ENCODE results near the gene STARD3. TPM values are rescaled to one million over a fixed set of nuclear protein-coding genes. Genes with fewer than 3 reads are reported as not detected.

The STARD3 gene
- total and polyA plus RNA-seq, 4 experiments from 2014 or later, result 42.2 to 110 (median 73.8) TPM

GRCh38 chr17:39600288-39600996 lies 36.5 kb upstream of the STARD3 start:
- H3K4me1 Mint-ChIP-seq, result peaks cover 17 to 70% (median 28%) of the 10 kb centered on the region in 4 donors
- no peaks in the 10 kb centered on the region for H3K9me3 ChIP-seq (ENCODE audit: control insufficient read depth in 1 of 2, low read length in 2 of 2)
- H3K27me3 Mint-ChIP-seq, result peaks cover 69 to 72% of the 10 kb centered on the region in 2 donors
- H3K36me3 ChIP-seq (ENCODE audit: insufficient read depth, low read length), result no peaks in the 10 kb centered on the region
- H3K4me1 ChIP-seq (ENCODE audit: insufficient read depth, low read length), result peaks cover 50% of the 10 kb centered on the region
- H3K27ac Mint-ChIP-seq, result peak overlapping the region in 1 of 7 donors; percentile 9
- H3K27me3 ChIP-seq (ENCODE audit: insufficient read depth, low read length), result peaks cover 75% of the 10 kb centered on the region
- peaks cover 0 to 2% (median 0%) of the 10 kb centered on the region in 8 donors for H3K9me3 Mint-ChIP-seq
- no peak overlapping the region for H3K27ac ChIP-seq (ENCODE audit: low read depth, low read length)
- DNase-seq, result no peak
- ChIA-PET CTCF (ENCODE audit: partially characterized antibody) (interaction anchor here (2.6 kb wide), 1 partner anchor 21 kb away, joined by 9 read pairs; no protein-coding TSS in a partner anchor), POLR2A (ENCODE audit: partially characterized antibody) (interaction anchor here (0.7 kb wide), 1 partner anchor 10 kb away, joined by 3 read pairs; no protein-coding TSS in a partner anchor)
- intact Hi-C loops (cut with micrococcal nuclease), result no loop called here
- H3K4me3 ChIP-seq (ENCODE audit: low read length in 2 of 2), result no peak overlapping the region
- peak overlapping the region in 1 of 8 donors; percentile 6 for H3K4me3 Mint-ChIP-seq
- no peaks in the 10 kb centered on the region for H3K36me3 Mint-ChIP-seq

DNA sequence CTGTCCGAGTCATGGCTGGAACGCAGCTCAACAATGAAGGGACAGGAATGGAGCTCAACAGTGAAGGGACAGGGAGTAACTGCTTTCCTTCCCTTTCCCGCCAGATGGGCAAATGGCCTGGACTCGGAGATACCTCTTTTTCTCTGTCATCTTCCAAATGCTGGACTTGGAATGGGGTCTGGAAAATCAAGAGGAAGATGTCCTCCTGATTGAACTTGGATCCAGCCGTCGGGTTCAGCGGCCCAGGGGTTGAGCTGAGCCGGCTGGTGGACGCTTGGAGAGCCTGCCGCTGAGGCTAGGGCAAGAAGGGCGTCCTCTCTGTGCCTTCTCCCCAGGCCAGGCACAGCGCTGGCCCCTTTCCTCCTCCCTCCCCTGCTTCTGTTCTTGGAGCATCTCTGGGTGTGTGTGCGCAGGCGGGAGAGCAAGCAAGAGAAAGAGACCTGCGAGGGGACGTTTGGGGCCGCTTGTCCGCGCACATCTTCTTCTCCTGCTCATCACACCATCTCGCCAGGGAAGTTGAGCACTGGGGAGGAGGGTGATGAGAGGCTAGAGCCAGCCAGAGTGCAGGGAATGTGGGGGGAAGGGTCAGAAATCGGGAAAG lies 35.8 kb upstream of the STARD3 start:
- H3K9me3 Mint-ChIP-seq, result peaks cover 0 to 2% (median 0%) of the 10 kb centered on the region in 8 donors
- Histone ChIP-seq H3K27me3 (ENCODE audit: insufficient read depth, low read length) (peaks cover 78% of the 10 kb centered on the region), H3K9me3 (ENCODE audit: control insufficient read depth in 1 of 2, low read length in 2 of 2) (no peaks in the 10 kb centered on the region), H3K36me3 (ENCODE audit: insufficient read depth, low read length) (no peaks in the 10 kb centered on the region), H3K4me3 (ENCODE audit: low read length in 2 of 2) (no peak overlapping the region), H3K27ac (ENCODE audit: low read depth, low read length) (no peak overlapping the region), H3K4me1 (ENCODE audit: insufficient read depth, low read length) (peaks cover 55% of the 10 kb centered on the region)
- peaks cover 15 to 68% (median 31%) of the 10 kb centered on the region in 4 donors for H3K4me1 Mint-ChIP-seq
- intact Hi-C loops (cut with micrococcal nuclease), result no loop called here
- no peak overlapping the region for H3K4me3 Mint-ChIP-seq
- ChIA-PET POLR2A (ENCODE audit: partially characterized antibody) (interaction anchor here (0.7 kb wide), 1 partner anchor 11 kb away, joined by 3 read pairs; no protein-coding TSS in a partner anchor), CTCF (ENCODE audit: partially characterized antibody) (interaction anchor here (2.6 kb wide), 1 partner anchor 20 kb away, joined by 9 read pairs; no protein-coding TSS in a partner anchor)
- H3K36me3 Mint-ChIP-seq, result no peaks in the 10 kb centered on the region
- peak overlapping the region in 1 of 7 donors; percentile 8 for H3K27ac Mint-ChIP-seq
- no peak for DNase-seq
- H3K27me3 Mint-ChIP-seq, result peaks cover 65 to 66% of the 10 kb centered on the region in 2 donors

GRCh38 chr17:39601758-39602532 lies 35.0 kb upstream of the STARD3 start:
- intact Hi-C loops (cut with micrococcal nuclease), result no loop called here
- Mint-ChIP-seq H3K9me3 (peaks cover 0 to 2% (median 0%) of the 10 kb centered on the region in 8 donors), H3K27ac (peak overlapping the region in 1 of 7 donors; percentile 45), H3K4me3 (peak overlapping the region in 1 of 8 donors; percentile 25), H3K36me3 (no peaks in the 10 kb centered on the region), H3K27me3 (peaks cover 61% of the 10 kb centered on the region in 2 donors), H3K4me1 (peaks cover 13 to 62% (median 33%) of the 10 kb centered on the region in 4 donors)
- POLR2A ChIA-PET (ENCODE audit: partially characterized antibody), result no interaction called here
- Histone ChIP-seq H3K9me3 (ENCODE audit: control insufficient read depth in 1 of 2, low read length in 2 of 2) (no peaks in the 10 kb centered on the region), H3K4me1 (ENCODE audit: insufficient read depth, low read length) (peaks cover 61% of the 10 kb centered on the region), H3K36me3 (ENCODE audit: insufficient read depth, low read length) (no peaks in the 10 kb centered on the region), H3K4me3 (ENCODE audit: low read length in 2 of 2) (no peak overlapping the region), H3K27me3 (ENCODE audit: insufficient read depth, low read length) (peaks cover 74% of the 10 kb centered on the region), H3K27ac (ENCODE audit: low read depth, low read length) (no peak overlapping the region)
- CTCF ChIA-PET (ENCODE audit: partially characterized antibody), result no interaction called here
- DNase-seq, result no peak

DNA sequence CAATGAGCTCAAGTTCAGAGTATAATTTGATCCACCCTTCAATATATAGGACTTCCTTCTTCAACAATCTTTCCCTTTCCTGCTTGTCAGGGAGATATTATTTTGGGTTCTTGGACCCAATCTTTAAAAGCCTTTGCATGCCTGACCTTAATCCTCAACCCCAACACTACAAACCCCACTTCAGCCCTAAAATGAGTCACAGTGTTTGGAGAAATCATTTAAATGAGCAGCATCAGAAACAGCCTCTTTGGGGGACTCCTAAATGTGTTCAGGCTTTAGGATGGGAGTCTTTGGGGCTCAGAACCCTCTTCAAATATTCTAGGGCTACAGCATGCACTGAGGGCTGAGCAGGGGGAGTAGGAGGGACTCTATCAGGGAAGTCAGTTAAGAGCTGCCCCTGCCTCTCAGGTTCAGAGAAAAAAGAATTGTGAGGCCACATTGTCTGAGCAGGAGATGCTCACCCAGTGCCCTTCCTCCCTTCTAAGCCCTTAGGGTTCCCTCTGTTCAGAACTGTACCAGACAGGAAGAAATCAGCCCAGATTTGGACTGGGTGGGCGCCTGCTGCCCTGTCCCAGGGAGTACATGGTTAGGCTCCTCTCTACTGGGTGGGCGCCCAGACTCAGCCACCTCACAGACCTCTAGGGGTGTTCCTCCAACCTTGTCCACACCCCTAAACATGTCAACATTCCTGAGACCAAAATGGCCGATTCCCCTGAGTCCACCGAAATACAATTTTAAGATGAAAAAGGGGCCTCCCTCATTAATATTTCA lies 34.2 kb upstream of the STARD3 start:
- H3K27me3 Mint-ChIP-seq, result peaks cover 59 to 61% of the 10 kb centered on the region in 2 donors
- Histone ChIP-seq H3K27ac (ENCODE audit: low read depth, low read length) (no peak overlapping the region), H3K4me1 (ENCODE audit: insufficient read depth, low read length) (peaks cover 62% of the 10 kb centered on the region), H3K4me3 (ENCODE audit: low read length in 2 of 2) (no peak overlapping the region), H3K36me3 (ENCODE audit: insufficient read depth, low read length) (no peaks in the 10 kb centered on the region), H3K27me3 (ENCODE audit: insufficient read depth, low read length) (peaks cover 76% of the 10 kb centered on the region), H3K9me3 (ENCODE audit: control insufficient read depth in 1 of 2, low read length in 2 of 2) (no peaks in the 10 kb centered on the region)
- H3K4me1 Mint-ChIP-seq, result peaks cover 9 to 61% (median 32%) of the 10 kb centered on the region in 4 donors
- DNase-seq, result no peak
- peaks cover 0 to 2% (median 0%) of the 10 kb centered on the region in 8 donors for H3K9me3 Mint-ChIP-seq
- H3K36me3 Mint-ChIP-seq, result no peaks in the 10 kb centered on the region
- peak overlapping the region in 1 of 8 donors; percentile 39 for H3K4me3 Mint-ChIP-seq
- intact Hi-C loops (cut with micrococcal nuclease), result no loop called here
- H3K27ac Mint-ChIP-seq, result peak overlapping the region in 2 of 7 donors; percentile 43 to 45
- ChIA-PET CTCF (ENCODE audit: partially characterized antibody) (no interaction called here), POLR2A (ENCODE audit: partially characterized antibody) (no interaction called here)

- peaks cover 54% of the 10 kb centered on the region for H3K4me1 ChIP-seq (ENCODE audit: insufficient read depth, low read length)
- H3K4me1 Mint-ChIP-seq, result peaks cover 6 to 54% (median 25%) of the 10 kb centered on the region in 4 donors
- intact Hi-C loops (cut with micrococcal nuclease), result no loop called here
Observed at GRCh38 chr17:39603304-39604016, 33.5 kb upstream of the STARD3 start.

GRCh38 chr17:39604911-39605491 lies 31.9 kb upstream of the STARD3 start:
- intact Hi-C loops (cut with micrococcal nuclease), result no loop called here
- no peaks in the 10 kb centered on the region for H3K9me3 ChIP-seq (ENCODE audit: control insufficient read depth in 1 of 2, low read length in 2 of 2)
- no peak overlapping the region for H3K27ac ChIP-seq (ENCODE audit: low read depth, low read length)
- peaks cover 69% of the 10 kb centered on the region for H3K27me3 ChIP-seq (ENCODE audit: insufficient read depth, low read length)
- H3K4me1 ChIP-seq (ENCODE audit: insufficient read depth, low read length), result peaks cover 39% of the 10 kb centered on the region
- DNase-seq, result no peak
- no peak overlapping the region for H3K4me3 ChIP-seq (ENCODE audit: low read length in 2 of 2)
- Mint-ChIP-seq H3K36me3 (no peaks in the 10 kb centered on the region), H3K4me3 (peak overlapping the region in 5 of 8 donors; percentile 32 to 80 (median 62)), H3K9me3 (peaks cover 0 to 2% (median 0%) of the 10 kb centered on the region in 8 donors), H3K4me1 (peaks cover 6 to 51% (median 19%) of the 10 kb centered on the region in 4 donors), H3K27me3 (peaks cover 54 to 56% of the 10 kb centered on the region in 2 donors), H3K27ac (peak overlapping the region in 2 of 7 donors; percentile 36 to 53)
- H3K36me3 ChIP-seq (ENCODE audit: insufficient read depth, low read length), result no peaks in the 10 kb centered on the region
- ChIA-PET POLR2A (ENCODE audit: partially characterized antibody) (no interaction called here), CTCF (ENCODE audit: partially characterized antibody) (no interaction called here)

More at GRCh38 chr17:39603304-39604016, 33.5 kb upstream of the STARD3 start:
- no peaks in the 10 kb centered on the region for H3K36me3 ChIP-seq (ENCODE audit: insufficient read depth, low read length)
- no peak overlapping the region for H3K4me3 ChIP-seq (ENCODE audit: low read length in 2 of 2)
- Mint-ChIP-seq H3K27ac (peak overlapping the region in 2 of 7 donors; percentile 11 to 67), H3K4me3 (peak overlapping the region in 6 of 8 donors; percentile 8 to 60 (median 41)), H3K36me3 (no peaks in the 10 kb centered on the region), H3K9me3 (peaks cover 0 to 2% (median 0%) of the 10 kb centered on the region in 8 donors), H3K27me3 (peaks cover 54 to 55% of the 10 kb centered on the region in 2 donors)
- no peak overlapping the region for H3K27ac ChIP-seq (ENCODE audit: low read depth, low read length)
- H3K27me3 ChIP-seq (ENCODE audit: insufficient read depth, low read length), result peaks cover 70% of the 10 kb centered on the region
- DNase-seq, result no peak
- CTCF ChIA-PET (ENCODE audit: partially characterized antibody), result no interaction called here
- POLR2A ChIA-PET (ENCODE audit: partially characterized antibody), result no interaction called here
- H3K9me3 ChIP-seq (ENCODE audit: control insufficient read depth in 1 of 2, low read length in 2 of 2), result no peaks in the 10 kb centered on the region

Data from CD4-positive, alpha-beta memory T cell (primary cell).